GDM1 (cell line): ENCODE results near the gene GRIK1.
"Not testable (repeated sequence)": the region's sequence is repeated elsewhere in the genome, so short reads cannot be mapped to it uniquely, and the experiment has no call there.

Experiments used
- DNase-seq: peaks from one replicate; lab custom pipeline; 2025; lab: John Stamatoyannopoulos, UW

GRIK1 gene

GRCh38 chr21:29939924-29940275, at the start of gene GRIK1:
TSS of gene GRIK1 (minus strand) at chr21:29939996.
- no peak for DNase-seq

- no peak for DNase-seq
Measured at GRCh38 chr21:29987762-29988161, 48.0 kb upstream of the GRIK1 start.

GRCh38 chr21:29985866-29986265, 46.1 kb upstream of the GRIK1 start:
- no peak for DNase-seq

GRCh38 chr21:29979043-29979442, 39.2 kb upstream of the GRIK1 start:
- no peak for DNase-seq

- no peak for DNase-seq
Measured at GRCh38 chr21:29975776-29976175, 36.0 kb upstream of the GRIK1 start.

- DNase-seq, result no peak
Measured at GRCh38 chr21:29973258-29973657, 33.5 kb upstream of the GRIK1 start.

GRCh38 chr21:29961291-29962027, 21.7 kb upstream of the GRIK1 start:
- no peak for DNase-seq

GRCh38 chr21:29958551-29958950, 18.8 kb upstream of the GRIK1 start:
- DNase-seq, result no peak

GRCh38 chr21:29958035-29958434, 18.2 kb upstream of the GRIK1 start:
- DNase-seq, result not testable (repeated sequence)

- DNase-seq, result no peak
Measured at GRCh38 chr21:29953690-29954089, 13.9 kb upstream of the GRIK1 start.

- no peak for DNase-seq
Measured at GRCh38 chr21:29953072-29953471, 13.3 kb upstream of the GRIK1 start.

GRCh38 chr21:29951911-29952310, 12.1 kb upstream of the GRIK1 start:
- no peak for DNase-seq

GRCh38 chr21:29949991-29950390, 10.2 kb upstream of the GRIK1 start:
- no peak for DNase-seq

GRCh38 chr21:29947119-29947518, 7.3 kb upstream of the GRIK1 start:
- no peak for DNase-seq

- DNase-seq, result no peak
Measured at GRCh38 chr21:29943885-29944284, 4.1 kb upstream of the GRIK1 start.

- no peak for DNase-seq
Measured at GRCh38 chr21:29942034-29942433, 2.2 kb upstream of the GRIK1 start.

- no peak for DNase-seq
Measured at GRCh38 chr21:29940991-29941390, 1.2 kb upstream of the GRIK1 start.

GRCh38 chr21:29940361-29940760, 565 bp upstream of the GRIK1 start:
- no peak for DNase-seq

- DNase-seq, result no peak
Measured at GRCh38 chr21:29939104-29939923, 482 bp downstream of the GRIK1 start.

GRCh38 chr21:29938776-29939103, 1.1 kb downstream of the GRIK1 start:
- no peak for DNase-seq

- no peak for DNase-seq
Measured at GRCh38 chr21:29933088-29933487, 6.7 kb downstream of the GRIK1 start.

- DNase-seq, result no peak
Measured at GRCh38 chr21:29928537-29928936, 11.3 kb downstream of the GRIK1 start.

- DNase-seq, result no peak
Measured at GRCh38 chr21:29920938-29921337, 18.9 kb downstream of the GRIK1 start.

GRCh38 chr21:29914326-29914725, 25.5 kb downstream of the GRIK1 start:
- DNase-seq, result no peak
